Right atrium auricular region (tissue), 2 donors: ENCODE data around the gene EXOC3L2. TPM values are rescaled to one million over a fixed set of nuclear protein-coding genes. Genes with fewer than 3 reads are reported as not detected.

Experiments used
- DNase-seq: peaks from one replicate; pipeline ENCODE4 v3.0.0-alpha.2; 2019; ENCODE audit warnings: low spot score
- H3K27ac ChIP-seq, 2 donors: fragments of 200-600 bp; sonication (generic); 1 replicate in 1 of 2; 2 replicates in 1 of 2; pipeline ENCODE4 v1.5.1; 2016 to 2019
- H3K27me3 ChIP-seq, 2 donors: fragments of 200-600 bp; sonication (generic); one replicate each; pipeline versions ENCODE4 v1.5.1 to v1.6.0; 2017 to 2019
- H3K36me3 ChIP-seq: fragments of 200-600 bp; sonication (generic); one replicate; pipeline ENCODE4 v1.5.1; 2016
- H3K4me1 ChIP-seq, 2 donors: fragments of 200-600 bp; sonication (generic); one replicate each; pipeline versions ENCODE4 v1.5.1 to v1.6.0; 2017 to 2019
- H3K4me3 ChIP-seq, 2 donors: fragments of 200-600 bp; sonication (generic); 1 replicate in 1 of 2; 2 replicates in 1 of 2; pipeline ENCODE4 v1.5.1; 2017 to 2019; ENCODE audit warnings: mild to moderate bottlenecking in 1 of 2, moderate library complexity in 1 of 2
- H3K9me3 ChIP-seq, 2 donors: fragments of 200-600 bp; sonication (generic); one replicate each; pipeline ENCODE4 v1.5.1; 2019
- total RNA-seq, 2 donors: library from RNA; depleted of rRNA; stranded (reverse); fragments of >200 nt; gene quantifications; one replicate each; pipeline ENCODE4 v1.1.0, GENCODE V29; 2016
- TF ChIP-seq, protein P1 (sequence below), 2 donors: fragments of 200-600 bp; sonication (generic); IDR thresholded peaks; one replicate each; pipeline ENCODE4 v1.5.1; 2019; ENCODE audit warnings: antibody characterized with exemption in 2 of 2

The EXOC3L2 gene
- total RNA-seq, 2 donors from 2014 or later: 3.0 to 8.2 TPM

DNA sequence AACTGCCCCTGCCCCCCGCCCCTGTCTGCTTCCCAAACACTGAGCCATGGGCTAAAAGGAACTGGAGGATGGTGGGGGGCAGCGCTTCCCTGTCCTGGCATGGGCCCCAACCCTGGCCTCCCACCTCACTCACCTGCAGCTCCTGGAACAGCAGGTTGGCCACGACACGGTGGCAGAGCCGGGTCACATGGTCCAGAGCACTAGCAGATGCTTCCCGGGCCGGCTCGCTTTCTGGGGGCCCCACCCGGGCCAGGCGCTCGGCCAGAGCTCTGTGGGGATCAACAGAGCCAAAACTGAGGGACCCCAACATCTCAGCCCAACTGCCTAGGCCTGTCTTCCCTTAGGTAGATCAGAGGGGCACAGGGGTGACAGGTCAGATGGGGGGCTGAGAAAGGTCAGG is 20.6 kb downstream of the EXOC3L2 start:
- H3K27ac ChIP-seq: no peak overlapping the region
- no peaks in the 10 kb centered on the region for H3K9me3 ChIP-seq
- H3K4me3 ChIP-seq: no peak overlapping the region
- TF ChIP-seq, protein P1, sequence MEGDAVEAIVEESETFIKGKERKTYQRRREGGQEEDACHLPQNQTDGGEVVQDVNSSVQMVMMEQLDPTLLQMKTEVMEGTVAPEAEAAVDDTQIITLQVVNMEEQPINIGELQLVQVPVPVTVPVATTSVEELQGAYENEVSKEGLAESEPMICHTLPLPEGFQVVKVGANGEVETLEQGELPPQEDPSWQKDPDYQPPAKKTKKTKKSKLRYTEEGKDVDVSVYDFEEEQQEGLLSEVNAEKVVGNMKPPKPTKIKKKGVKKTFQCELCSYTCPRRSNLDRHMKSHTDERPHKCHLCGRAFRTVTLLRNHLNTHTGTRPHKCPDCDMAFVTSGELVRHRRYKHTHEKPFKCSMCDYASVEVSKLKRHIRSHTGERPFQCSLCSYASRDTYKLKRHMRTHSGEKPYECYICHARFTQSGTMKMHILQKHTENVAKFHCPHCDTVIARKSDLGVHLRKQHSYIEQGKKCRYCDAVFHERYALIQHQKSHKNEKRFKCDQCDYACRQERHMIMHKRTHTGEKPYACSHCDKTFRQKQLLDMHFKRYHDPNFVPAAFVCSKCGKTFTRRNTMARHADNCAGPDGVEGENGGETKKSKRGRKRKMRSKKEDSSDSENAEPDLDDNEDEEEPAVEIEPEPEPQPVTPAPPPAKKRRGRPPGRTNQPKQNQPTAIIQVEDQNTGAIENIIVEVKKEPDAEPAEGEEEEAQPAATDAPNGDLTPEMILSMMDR (IDR thresholded peaks at IDR 0.05): no peak
- H3K4me1 ChIP-seq: no peaks in the 10 kb centered on the region
- H3K27me3 ChIP-seq: no peaks in the 10 kb centered on the region
- no peak for DNase-seq
- no peaks in the 10 kb centered on the region for H3K36me3 ChIP-seq

DNA sequence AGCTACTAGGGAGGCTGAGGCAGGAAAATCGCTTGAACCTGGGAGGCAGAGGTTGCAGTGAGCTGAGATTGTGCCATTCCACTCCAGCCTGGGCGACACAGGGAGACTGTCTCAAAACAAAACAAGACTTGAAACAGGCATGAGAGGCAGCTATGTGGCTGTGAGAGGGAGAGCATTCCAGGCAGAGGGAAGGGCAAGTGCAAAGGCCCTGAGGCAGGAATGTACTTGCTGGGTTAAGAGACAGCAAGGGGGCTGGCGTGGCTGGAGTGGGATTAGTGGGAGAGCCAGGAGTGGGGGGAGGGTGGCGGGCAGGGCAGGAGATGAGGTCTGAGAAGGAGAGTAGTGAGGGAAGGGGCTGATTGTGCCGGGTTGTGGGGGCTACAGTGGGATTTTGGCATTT is 21.3 kb downstream of the EXOC3L2 start:
- Histone ChIP-seq H3K36me3 (no peaks in the 10 kb centered on the region), H3K4me3 (no peak overlapping the region), H3K27ac (no peak overlapping the region), H3K4me1 (no peaks in the 10 kb centered on the region), H3K9me3 (no peaks in the 10 kb centered on the region), H3K27me3 (no peaks in the 10 kb centered on the region)
- TF ChIP-seq, protein P1 (IDR thresholded peaks at IDR 0.05): no peak
- DNase-seq: no peak

DNA sequence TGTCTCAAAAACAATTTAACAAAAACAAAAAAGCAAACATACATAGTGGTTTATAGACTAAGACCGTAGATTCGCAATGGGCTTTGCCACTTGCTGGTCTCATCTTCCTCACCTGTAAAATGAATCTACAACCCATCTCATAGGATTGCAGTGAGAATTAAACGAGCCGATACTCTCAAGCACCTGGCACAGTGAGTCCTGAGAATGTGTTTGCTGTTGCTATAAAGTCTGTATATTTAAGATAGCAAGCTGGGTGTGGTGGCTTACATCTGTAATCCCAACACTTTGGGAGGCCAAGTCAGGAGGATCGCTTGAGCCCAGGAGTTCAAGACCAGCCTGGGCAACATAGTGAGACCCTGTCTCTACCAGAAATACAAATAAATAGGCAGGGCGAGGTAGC is 22.5 kb downstream of the EXOC3L2 start:
- TF ChIP-seq, protein P1 (IDR thresholded peaks at IDR 0.05): no peak
- DNase-seq: no peak
- H3K27ac ChIP-seq: no peak overlapping the region
- peaks cover 0 to 3% of the 10 kb centered on the region in 2 donors for H3K4me1 ChIP-seq
- H3K9me3 ChIP-seq: no peaks in the 10 kb centered on the region
- H3K36me3 ChIP-seq: no peaks in the 10 kb centered on the region
- no peaks in the 10 kb centered on the region for H3K27me3 ChIP-seq
- H3K4me3 ChIP-seq: no peak overlapping the region

DNA sequence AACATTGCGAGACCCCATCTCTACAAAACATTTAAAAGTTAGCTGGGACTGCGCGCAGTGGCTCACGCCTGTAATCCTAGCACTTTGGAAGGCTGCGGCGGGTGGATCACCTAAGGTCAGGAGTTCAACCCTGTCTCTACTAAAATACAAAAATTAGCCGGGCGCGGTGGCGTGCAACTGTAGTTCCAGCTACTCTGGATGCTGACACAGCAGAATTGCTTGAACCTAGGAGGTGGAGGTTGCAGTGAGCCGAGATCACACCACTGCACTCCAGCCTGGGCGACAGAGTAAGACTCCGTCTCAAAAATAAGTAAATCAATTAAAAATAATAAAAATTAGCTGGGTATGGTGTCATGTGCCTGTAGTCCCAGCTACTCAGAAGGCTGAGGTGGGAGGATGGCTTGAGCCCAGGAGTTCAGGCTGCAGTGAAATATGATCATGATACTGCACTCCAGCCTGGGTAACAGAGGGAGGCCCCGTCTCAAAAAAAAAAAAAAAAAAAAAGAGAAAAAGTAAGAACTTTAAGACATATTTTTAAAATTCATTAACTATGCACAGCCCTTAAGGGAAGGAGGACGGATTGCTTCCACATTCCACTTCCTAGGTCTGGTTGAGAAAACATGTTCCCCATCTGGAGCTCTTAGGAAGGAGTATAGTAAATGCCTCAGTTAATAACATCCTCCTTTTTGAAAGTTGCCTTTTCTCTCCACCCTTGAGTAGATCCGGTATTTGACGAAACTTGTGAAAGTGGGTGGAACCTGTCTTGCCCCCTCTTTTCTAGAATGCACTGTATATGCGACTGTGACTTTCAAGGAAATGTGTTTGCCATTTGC is 26.1 kb downstream of the EXOC3L2 start:
- no peak overlapping the region for H3K4me3 ChIP-seq
- peaks cover 0 to 21% of the 10 kb centered on the region in 2 donors for H3K4me1 ChIP-seq
- H3K27me3 ChIP-seq: peaks cover 4 to 7% of the 10 kb centered on the region in 2 donors
- TF ChIP-seq, protein P1 (IDR thresholded peaks at IDR 0.05): no peak
- H3K36me3 ChIP-seq: no peaks in the 10 kb centered on the region
- no peak overlapping the region for H3K27ac ChIP-seq
- no peak for DNase-seq
- H3K9me3 ChIP-seq: no peaks in the 10 kb centered on the region

DNA sequence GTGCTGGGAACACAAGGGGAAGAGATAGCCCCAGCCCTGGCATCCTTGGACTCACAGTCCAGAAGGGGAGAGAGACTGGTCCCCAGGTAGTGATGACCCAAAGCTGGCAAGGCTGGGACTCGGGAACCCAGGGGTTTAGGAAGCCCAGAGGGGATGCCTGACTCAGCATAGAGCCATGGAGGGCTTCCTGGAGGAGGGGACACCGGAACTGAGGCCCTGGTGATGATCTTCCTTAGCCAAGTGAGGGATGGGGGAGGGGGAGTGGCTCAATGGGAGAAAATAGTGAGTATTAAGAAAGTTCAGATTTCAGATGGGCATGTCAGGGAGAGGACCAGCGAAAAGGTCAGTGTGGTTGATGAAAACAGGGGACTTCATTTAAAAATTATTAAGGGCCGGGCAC is 26.8 kb downstream of the EXOC3L2 start:
- Histone ChIP-seq H3K4me1 (peaks cover 0 to 21% of the 10 kb centered on the region in 2 donors), H3K4me3 (no peak overlapping the region), H3K27me3 (peaks cover 4 to 7% of the 10 kb centered on the region in 2 donors), H3K36me3 (no peaks in the 10 kb centered on the region), H3K9me3 (no peaks in the 10 kb centered on the region), H3K27ac (no peak overlapping the region)
- TF ChIP-seq, protein P1 (IDR thresholded peaks at IDR 0.05): no peak
- no peak for DNase-seq
